ENCODE data around the gene RGS3.

GRCh38 chr9:113641100-113641885, 177.8 kb downstream of the RGS3 start:
- TF ChIP-seq POLR2A (IDR thresholded peaks at IDR 0.05; ENCODE audit: low read length) = no peak
- no peak for TF ChIP-seq GATA1 (IDR thresholded peaks at IDR 0.05; ENCODE audit: low read depth, low read length)

Measured in erythroblast (primary cell).